Endodermal cell (in vitro differentiated cells): Measurements from ENCODE around the gene MARCHF5. TPM values are rescaled to one million over a fixed set of nuclear protein-coding genes. Genes with fewer than 3 reads are reported as not detected.

Experiments used
- DNase-seq: peaks from one replicate; pipeline ENCODE4 v3.0.0-alpha.2; 2017
- H3K27ac ChIP-seq: 2 replicates; pipeline ENCODE4 v1.5.1; 2013; ENCODE audit warnings: mild to moderate bottlenecking, low read depth, low read length, moderate library complexity
- H3K27me3 ChIP-seq: 2 replicates; pipeline ENCODE4 v1.6.1; 2013; ENCODE audit warnings: mild to moderate bottlenecking, low read length, moderate library complexity; ENCODE audit not compliant: insufficient read depth, control insufficient read depth, poor library complexity, severe bottlenecking
- H3K36me3 ChIP-seq: 2 replicates; pipeline ENCODE4 v1.7.0; 2013; ENCODE audit warnings: mild to moderate bottlenecking, low read length, moderate library complexity; ENCODE audit not compliant: control insufficient read depth, insufficient read depth
- H3K4me1 ChIP-seq: one replicate; pipeline ENCODE4 v1.7.0; 2013; ENCODE audit warnings: low read length; ENCODE audit not compliant: control insufficient read depth, insufficient read depth
- H3K4me3 ChIP-seq: 2 replicates; pipeline ENCODE4 v1.5.1; 2013; ENCODE audit warnings: mild to moderate bottlenecking, low read length, moderate library complexity
- H3K9ac ChIP-seq: 2 replicates; pipeline ENCODE4 v1.6.1; 2013; ENCODE audit warnings: mild to moderate bottlenecking, low read length, moderate library complexity; ENCODE audit not compliant: poor library complexity, severe bottlenecking; ENCODE audit errors: extremely low read depth
- H3K9me3 ChIP-seq: 2 replicates; pipeline ENCODE4 v1.6.1; 2013; ENCODE audit warnings: mild to moderate bottlenecking, low read length, moderate library complexity; ENCODE audit not compliant: control insufficient read depth
- H3K27ac Mint-ChIP-seq: 2 replicates; pipeline ENCODE4 v1.8.0; 2020; ENCODE audit warnings: mixed read lengths
- H3K27me3 Mint-ChIP-seq: 2 replicates; pipeline ENCODE4 v1.8.0; 2021; ENCODE audit warnings: mild to moderate bottlenecking, mixed read lengths; ENCODE audit not compliant: insufficient read depth
- H3K36me3 Mint-ChIP-seq: 2 replicates; pipeline ENCODE4 v1.8.0; 2020; ENCODE audit warnings: low read depth, mixed read lengths
- H3K4me1 Mint-ChIP-seq: 2 replicates; pipeline ENCODE4 v1.8.0; 2020; ENCODE audit warnings: mixed read lengths
- H3K4me3 Mint-ChIP-seq: 2 replicates; pipeline ENCODE4 v1.8.0; 2020; ENCODE audit warnings: mild to moderate bottlenecking, moderate library complexity, mixed read lengths
- H3K9me3 Mint-ChIP-seq: 2 replicates; pipeline ENCODE4 v1.8.0; 2020; ENCODE audit warnings: mild to moderate bottlenecking, mixed read lengths
- WGBS, 2 experiments: methylation state at CpG; one replicate each; pipeline versions ENCODE4 v1.1.5 to v1.1.7; 2013; ENCODE audit warnings: missing lambda C conversion rate in 2 of 2, mixed read lengths in 1 of 2; ENCODE audit not compliant: insufficient coverage in 1 of 2, insufficient read length in 1 of 2; 5-methylcytosine and 5-hydroxymethylcytosine counted together
- total RNA-seq, 2 donors: library from RNA; stranded (reverse); fragmentation: NEBNext Ultra II Directional in 1 of 2; extraction: Animal tissue kit (Norgen Biotek cat#: 25700) in 1 of 2; gene quantifications; 2 replicates in 1 of 2; 3 replicates in 1 of 2; pipeline ENCODE4 v1.2.1, GENCODE V29; 2021
- TF ChIP-seq, protein P1 (sequence below): fragments of 200-600 bp; sonication (generic); conservative IDR thresholded peaks from 2 replicates; pipeline ENCODE4 v1.5.0; 2021; ENCODE audit warnings: antibody characterized with exemption, mild to moderate bottlenecking

MARCHF5 gene
- total RNA-seq, 2 donors from 2014 or later = 29.8 to 38.0 TPM

GRCh38 chr10:92263396-92263795, 27.6 kb upstream of the MARCHF5 start:
- H3K9me3 ChIP-seq = no peaks in the 10 kb centered on the region
- no peaks in the 10 kb centered on the region for H3K36me3 ChIP-seq
- H3K4me3 Mint-ChIP-seq = no peak overlapping the region
- H3K9me3 Mint-ChIP-seq = no peaks in the 10 kb centered on the region
- WGBS, 2 experiments = 95 to 100% methylated on average over 1 to 2 of the region's 2 CpGs
- no peaks in the 10 kb centered on the region for H3K27me3 ChIP-seq
- H3K27me3 Mint-ChIP-seq = no peaks in the 10 kb centered on the region
- H3K27ac ChIP-seq = no peak overlapping the region
- no peaks in the 10 kb centered on the region for H3K4me1 ChIP-seq
- DNase-seq = no peak
- H3K4me3 ChIP-seq = no peak overlapping the region
- no peak overlapping the region for H3K27ac Mint-ChIP-seq
- no peaks in the 10 kb centered on the region for H3K36me3 Mint-ChIP-seq
- no peaks in the 10 kb centered on the region for H3K4me1 Mint-ChIP-seq
- TF ChIP-seq, protein P1, sequence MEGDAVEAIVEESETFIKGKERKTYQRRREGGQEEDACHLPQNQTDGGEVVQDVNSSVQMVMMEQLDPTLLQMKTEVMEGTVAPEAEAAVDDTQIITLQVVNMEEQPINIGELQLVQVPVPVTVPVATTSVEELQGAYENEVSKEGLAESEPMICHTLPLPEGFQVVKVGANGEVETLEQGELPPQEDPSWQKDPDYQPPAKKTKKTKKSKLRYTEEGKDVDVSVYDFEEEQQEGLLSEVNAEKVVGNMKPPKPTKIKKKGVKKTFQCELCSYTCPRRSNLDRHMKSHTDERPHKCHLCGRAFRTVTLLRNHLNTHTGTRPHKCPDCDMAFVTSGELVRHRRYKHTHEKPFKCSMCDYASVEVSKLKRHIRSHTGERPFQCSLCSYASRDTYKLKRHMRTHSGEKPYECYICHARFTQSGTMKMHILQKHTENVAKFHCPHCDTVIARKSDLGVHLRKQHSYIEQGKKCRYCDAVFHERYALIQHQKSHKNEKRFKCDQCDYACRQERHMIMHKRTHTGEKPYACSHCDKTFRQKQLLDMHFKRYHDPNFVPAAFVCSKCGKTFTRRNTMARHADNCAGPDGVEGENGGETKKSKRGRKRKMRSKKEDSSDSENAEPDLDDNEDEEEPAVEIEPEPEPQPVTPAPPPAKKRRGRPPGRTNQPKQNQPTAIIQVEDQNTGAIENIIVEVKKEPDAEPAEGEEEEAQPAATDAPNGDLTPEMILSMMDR = no peak
- H3K9ac ChIP-seq = no peak overlapping the region

DNA sequence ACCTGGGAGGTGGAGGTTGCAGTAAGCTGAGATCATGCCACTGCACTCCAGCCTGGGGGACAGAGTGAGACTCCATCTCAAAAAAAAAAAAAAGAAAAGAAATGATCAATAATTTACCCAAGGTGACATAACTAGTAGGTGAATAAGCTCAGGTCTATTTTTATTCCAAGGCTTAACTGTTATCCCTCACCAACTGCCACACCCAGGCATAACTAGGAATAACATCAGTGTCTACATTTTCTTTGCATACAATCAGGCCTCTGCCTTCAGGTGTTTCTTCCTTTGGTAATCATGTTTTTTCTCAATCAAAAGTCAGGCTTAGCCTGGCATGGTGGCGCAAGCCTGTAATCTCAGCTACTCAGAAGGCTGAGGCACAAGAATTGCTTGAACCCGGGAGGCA, 26.7 kb upstream of the MARCHF5 start:
- WGBS, 2 experiments = 83 to 92% methylated on average over 2 of the region's 2 CpGs
- Mint-ChIP-seq H3K9me3 (no peaks in the 10 kb centered on the region), H3K36me3 (no peaks in the 10 kb centered on the region), H3K27me3 (no peaks in the 10 kb centered on the region), H3K4me3 (no peak overlapping the region), H3K4me1 (no peaks in the 10 kb centered on the region), H3K27ac (no peak overlapping the region)
- no peaks in the 10 kb centered on the region for H3K4me1 ChIP-seq
- H3K27ac ChIP-seq = no peak overlapping the region
- H3K27me3 ChIP-seq = no peaks in the 10 kb centered on the region
- no peaks in the 10 kb centered on the region for H3K36me3 ChIP-seq
- H3K4me3 ChIP-seq = no peak overlapping the region
- DNase-seq = no peak
- TF ChIP-seq, protein P1 = no peak
- H3K9me3 ChIP-seq = no peaks in the 10 kb centered on the region
- no peak overlapping the region for H3K9ac ChIP-seq

GRCh38 chr10:92265687-92266258, 25.2 kb upstream of the MARCHF5 start:
- 80 to 85% methylated on average over 1 to 2 of the region's 2 CpGs for WGBS, 2 experiments
- H3K27ac Mint-ChIP-seq = no peak overlapping the region
- no peaks in the 10 kb centered on the region for H3K27me3 ChIP-seq
- no peak for DNase-seq
- H3K4me1 Mint-ChIP-seq = no peaks in the 10 kb centered on the region
- no peaks in the 10 kb centered on the region for H3K27me3 Mint-ChIP-seq
- H3K36me3 ChIP-seq = no peaks in the 10 kb centered on the region
- H3K9me3 ChIP-seq = no peaks in the 10 kb centered on the region
- TF ChIP-seq, protein P1 = no peak
- no peak overlapping the region for H3K9ac ChIP-seq
- H3K27ac ChIP-seq = no peak overlapping the region
- H3K4me3 ChIP-seq = no peak overlapping the region
- H3K36me3 Mint-ChIP-seq = no peaks in the 10 kb centered on the region
- H3K4me1 ChIP-seq = no peaks in the 10 kb centered on the region
- H3K4me3 Mint-ChIP-seq = no peak overlapping the region
- no peaks in the 10 kb centered on the region for H3K9me3 Mint-ChIP-seq
